NCI-H146 (cell line): ENCODE measurements around the gene MBD5.

Experiments used
- DNase-seq: peaks from one replicate; lab custom pipeline; 2025; lab: John Stamatoyannopoulos, UW

MBD5 gene

GRCh38 chr2:148221166-148221565, 200.3 kb downstream of the MBD5 start:
- DNase-seq = no peak

DNA sequence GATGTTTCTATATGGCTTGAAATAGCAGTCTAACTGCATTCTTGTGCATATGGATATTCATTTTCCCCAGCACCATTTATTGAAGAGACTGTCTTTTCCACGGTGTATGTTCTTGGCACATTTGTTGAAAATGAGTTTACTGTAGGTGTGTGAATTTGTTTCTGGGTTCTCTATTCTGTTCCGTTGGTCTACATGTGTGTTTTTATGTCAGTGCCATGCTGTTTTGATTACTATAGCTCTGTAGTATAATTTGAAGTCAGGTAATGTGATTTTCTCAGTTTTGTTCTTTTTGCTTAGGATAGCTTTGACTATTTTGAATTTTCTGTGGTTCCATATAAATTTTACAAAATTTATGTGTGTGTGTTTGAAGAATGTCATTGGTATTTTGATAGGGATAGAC, 201.0 kb downstream of the MBD5 start:
- no peak for DNase-seq

DNA sequence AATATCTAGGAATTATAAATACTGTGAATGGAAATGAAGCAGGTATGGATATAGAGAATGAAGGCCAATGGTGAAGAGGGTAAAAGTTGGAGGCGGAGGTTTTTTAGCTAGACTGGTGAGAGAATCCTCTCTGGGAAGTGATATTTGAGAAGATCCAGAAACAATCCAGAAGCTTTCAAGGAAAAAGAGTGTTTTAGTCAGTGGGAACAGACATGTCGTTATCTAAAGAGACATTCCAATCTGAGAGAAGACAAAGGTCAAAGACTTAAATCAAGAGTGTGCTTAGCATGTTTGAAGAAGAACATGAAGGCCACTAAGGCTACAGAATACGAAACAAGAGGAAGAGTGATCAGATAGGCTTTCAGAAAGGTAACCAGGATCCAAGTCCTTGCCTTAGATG, 211.0 kb downstream of the MBD5 start:
- no peak for DNase-seq

DNA sequence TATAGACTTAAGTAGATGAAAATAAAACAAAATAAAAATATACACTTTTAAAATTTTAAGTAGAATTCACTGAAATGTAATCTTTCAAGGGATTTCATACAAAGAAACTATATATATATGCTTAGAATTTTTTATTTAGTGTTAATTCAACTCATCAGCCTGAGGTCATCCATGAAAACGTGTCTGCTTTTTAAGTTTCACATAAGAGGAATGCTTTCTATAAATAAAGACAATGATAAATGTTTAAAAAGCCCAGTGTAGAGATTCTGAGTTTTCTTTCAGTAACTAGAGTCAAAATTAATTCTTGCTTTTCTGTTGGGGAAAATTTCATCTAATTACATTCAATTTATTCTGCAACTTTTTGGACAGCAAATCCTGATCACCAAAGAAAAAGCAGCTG, 213.3 kb downstream of the MBD5 start:
- no peak for DNase-seq

DNA sequence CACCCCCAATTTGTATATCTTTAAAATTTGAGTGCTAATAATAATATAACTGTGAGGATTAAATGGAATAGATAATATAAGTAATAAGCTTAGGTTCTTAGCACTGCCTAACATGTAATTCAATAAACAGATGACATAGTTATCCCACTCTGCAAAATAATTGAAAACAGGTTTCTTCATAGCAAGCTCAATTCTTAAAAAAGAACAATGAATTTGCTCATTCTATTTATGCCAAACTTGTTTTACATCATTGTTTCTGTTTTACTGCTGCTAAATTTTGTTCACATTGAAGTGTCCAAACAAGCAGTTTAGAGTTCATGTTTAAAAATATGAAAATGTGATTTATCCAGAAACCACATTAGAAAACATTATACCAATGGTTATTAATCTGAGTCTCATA, 217.0 kb downstream of the MBD5 start:
- DNase-seq = no peak

DNA sequence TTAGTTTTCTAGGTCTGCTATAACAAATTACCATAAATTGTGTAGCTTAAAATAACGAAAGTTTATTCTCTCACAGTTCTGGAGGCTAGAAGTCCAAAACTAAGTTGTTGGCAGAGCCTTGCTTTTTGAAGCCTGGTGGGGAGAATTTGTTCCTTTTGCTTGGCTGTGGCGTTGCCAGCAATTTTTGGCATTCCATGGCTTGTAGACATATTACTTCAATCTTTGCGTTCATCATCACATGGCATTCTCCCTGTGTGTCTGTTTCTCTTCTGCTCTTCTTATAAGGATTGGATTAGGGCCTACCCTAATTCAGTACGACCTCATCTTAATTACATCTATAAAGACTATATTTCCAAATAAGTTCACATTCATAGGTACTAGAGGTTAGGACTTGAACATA, 217.7 kb downstream of the MBD5 start:
- no peak for DNase-seq

- no peak for DNase-seq
These were observed 219.9 kb downstream of the MBD5 start for GRCh38 chr2:148240838-148241237.

DNA sequence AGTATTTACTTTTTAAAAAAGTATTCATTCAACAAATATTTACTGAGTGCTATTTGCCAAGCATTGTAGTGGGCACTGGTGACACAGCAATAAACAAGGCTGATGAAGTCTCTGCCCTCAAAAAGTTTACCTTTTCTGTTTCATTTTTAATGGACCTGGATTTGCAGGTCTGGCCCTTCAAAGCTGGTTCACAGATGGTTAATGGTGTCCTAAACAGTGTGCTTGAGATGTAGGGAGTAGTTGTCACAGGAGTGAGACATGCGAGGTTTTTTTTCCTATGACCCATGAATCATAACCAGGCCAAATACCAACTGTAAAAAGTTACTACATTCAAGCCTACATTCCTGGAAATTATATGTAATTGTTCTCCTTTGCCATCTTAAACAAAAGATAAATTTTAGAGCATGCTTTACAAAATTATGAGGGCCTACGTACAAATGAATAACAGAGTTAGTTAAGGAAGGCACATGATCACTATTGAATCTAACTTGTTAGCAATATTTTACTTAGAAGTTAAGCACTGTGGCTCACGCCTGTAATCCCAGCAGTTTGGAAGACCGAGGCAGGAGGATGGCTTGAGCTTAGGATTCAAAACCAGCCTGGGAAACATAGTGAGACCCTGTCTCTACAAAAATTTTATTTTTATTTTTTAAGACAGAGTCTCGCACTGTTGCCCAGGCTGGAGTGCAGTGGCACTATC, 223.9 kb downstream of the MBD5 start:
- DNase-seq = no peak

DNA sequence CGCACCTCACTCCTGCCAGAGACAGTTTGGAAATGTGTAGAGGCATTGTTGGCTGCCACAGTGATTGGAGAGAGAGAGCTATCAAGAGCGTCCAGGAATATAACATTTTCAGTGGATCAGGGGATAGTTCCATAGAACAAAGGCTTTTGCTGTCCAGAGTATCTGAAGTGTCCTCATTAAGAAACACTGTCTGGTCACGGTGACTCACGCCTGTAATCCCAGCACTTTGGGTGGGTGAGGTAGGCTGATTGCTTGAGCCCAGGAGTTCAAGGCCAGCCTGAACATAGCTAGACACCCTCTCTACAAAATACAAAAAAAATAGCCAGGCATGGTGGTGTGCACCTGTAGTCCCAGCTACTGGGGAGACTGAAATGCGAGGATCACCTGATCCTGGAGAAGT, 231.1 kb downstream of the MBD5 start:
- no peak for DNase-seq

DNA sequence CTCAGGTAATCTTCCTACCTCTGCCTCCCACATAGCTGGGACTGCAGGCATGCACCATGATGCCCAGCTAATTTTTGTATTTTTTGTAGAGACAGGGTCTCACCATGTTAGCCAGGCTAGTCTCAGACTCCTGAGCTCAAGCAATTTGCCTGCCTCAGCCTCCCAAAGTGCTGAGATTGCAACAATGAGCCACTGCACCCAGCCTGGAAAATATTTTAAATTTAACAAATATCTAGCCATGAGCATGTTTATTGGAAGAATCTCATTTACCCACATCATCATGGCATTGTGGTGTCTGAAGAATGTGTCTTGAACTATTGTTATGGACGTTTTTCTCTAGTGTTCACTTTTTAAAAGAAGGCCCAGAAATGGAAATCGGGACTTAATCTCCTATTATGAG, 231.8 kb downstream of the MBD5 start:
- DNase-seq = no peak

DNA sequence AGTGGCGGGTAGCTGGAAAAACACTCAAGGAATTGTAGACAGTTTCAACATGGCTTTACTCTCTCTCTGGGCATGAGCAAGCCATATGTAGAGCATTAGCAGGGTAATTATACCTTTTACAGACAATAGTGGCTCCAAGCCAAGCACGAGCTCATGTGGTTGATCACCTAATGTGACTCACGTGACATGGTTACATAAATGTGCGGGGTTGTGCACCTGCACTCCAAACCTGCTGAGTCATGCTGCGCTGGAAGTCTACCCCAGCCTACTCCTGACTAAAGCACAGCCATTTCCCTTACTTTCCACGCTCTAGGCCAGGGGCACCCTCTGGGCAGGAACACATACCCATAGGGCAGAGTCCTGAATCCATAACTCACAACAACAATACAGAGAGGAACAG, 232.8 kb downstream of the MBD5 start:
- DNase-seq = no peak

GRCh38 chr2:148255929-148256328, 235.0 kb downstream of the MBD5 start:
- DNase-seq = no peak

- DNase-seq = no peak
These were observed 236.4 kb downstream of the MBD5 start for GRCh38 chr2:148257276-148257675.

DNA sequence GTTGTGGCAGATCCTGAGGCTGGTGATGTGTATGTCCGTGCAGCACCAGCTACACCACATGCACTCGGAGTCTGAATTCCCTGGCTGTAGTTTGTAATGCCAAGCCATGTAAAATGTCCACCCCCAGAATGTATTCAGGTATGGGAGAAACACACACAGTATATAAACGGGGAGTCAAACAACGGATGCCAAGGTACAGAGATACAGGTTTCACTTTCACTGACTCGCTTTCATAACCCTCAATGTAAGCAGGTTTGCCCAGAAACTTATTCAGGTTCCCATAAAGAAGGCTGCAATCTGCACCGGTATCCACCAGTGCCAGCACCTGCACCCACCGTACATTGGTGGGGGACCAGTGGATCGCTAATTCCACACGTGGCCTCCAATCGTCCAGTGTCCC, 237.2 kb downstream of the MBD5 start:
- DNase-seq = no peak

GRCh38 chr2:148259674-148260073, 238.8 kb downstream of the MBD5 start:
- DNase-seq = peak; percentile 4

DNA sequence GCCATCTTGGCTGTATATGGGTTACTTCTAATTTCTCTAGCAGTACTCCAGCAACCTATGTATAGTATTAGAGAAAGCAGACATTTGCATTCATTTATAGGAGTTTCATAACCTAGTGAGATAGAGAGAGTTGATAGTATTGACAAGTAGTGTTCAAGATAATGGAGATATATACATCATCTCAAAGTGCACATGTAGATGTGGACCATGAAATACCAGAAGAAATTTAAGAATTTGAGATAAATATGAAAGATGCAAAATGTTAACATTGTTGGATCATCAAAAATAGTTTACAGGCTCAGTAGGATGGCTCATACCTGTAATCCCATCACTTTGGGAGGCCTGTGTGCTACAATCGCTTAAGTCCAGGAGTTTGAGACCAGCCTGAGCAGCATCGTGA, 243.0 kb downstream of the MBD5 start:
- DNase-seq = no peak

GRCh38 chr2:148273158-148273691, 252.3 kb downstream of the MBD5 start:
- no peak for DNase-seq

DNA sequence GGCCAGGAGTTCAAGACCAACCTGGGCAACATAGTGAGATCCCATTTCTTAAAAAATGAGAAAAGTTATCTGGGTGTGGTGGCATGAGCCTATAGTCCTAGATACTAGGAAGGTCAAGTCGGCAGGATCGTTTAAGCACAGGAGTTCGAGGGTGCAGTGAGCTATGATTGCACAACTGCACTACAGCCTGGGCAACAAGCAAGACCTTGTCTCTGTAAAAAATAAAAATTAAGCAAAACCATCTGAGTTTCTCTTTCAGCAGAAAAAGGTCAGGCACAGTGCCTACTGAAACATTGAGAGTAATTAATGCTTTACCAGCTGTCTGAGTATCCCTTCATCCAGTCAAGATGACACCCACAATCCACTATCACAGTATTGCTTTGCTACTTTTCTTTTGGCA, 258.3 kb downstream of the MBD5 start:
- DNase-seq = no peak

- DNase-seq = no peak
These were observed 261.3 kb downstream of the MBD5 start for GRCh38 chr2:148282201-148282600.

GRCh38 chr2:148292431-148292830, 271.5 kb downstream of the MBD5 start:
- no peak for DNase-seq

- no peak for DNase-seq
These were observed 277.3 kb downstream of the MBD5 start for GRCh38 chr2:148298196-148298595.

DNA sequence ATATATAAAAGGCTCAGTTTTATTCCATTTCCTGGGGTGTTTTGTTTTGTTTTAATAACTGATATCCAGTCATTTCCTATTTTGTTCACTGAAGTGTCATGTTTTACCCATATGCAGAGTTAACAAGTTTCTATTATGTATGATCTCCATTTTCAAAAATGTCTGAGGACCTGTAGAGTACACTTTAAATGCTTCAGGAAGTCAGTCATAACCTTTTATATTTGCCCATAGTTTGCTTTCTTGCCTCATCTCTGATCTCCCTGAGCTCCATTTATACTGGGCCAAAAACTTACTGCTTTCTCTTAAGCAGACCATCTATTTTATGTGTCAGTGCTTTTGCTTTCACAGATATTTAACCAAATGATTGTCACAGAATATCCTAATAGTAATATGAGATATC, 278.7 kb downstream of the MBD5 start:
- DNase-seq = no peak

GRCh38 chr2:148300544-148300943, 279.7 kb downstream of the MBD5 start:
- no peak for DNase-seq

DNA sequence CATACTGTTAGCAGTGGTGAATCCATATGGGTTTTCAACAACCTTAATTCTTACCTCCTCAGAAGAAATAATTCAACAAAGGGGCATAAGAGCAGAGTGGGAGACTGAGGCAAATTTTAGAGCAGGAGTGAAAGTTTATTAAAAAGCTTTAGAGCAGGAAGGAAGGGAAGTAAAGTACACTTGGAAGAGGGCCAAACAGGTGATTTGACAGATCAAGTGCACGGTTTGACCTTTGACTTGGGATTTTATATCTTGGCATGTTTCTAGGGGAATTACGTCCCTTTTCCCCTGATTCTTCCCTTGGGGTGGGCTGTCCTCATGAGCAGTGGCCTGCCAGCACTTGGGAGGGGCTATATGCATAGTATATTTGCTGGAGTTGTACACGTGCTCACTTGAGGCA, 280.5 kb downstream of the MBD5 start:
- DNase-seq = no peak
